Measurements from ENCODE around the gene TMEM150B.
A peak's percentile ranks its signal among the peaks of the same experiment; 100 is the strongest.

The TMEM150B gene

GRCh38 chr19:55277494-55277893 is 47.6 kb downstream of the TMEM150B start:
- Histone ChIP-seq H3K27me3 (replicated peaks; ENCODE audit: control insufficient read depth, insufficient read depth, low read length) (no peaks in the 10 kb centered on the region), H3K4me3 (replicated peaks; ENCODE audit: low read depth, low read length) (no peak overlapping the region), H3K36me3 (ENCODE audit: control insufficient read depth, insufficient read depth, low read length) (peaks cover 2% of the 10 kb centered on the region)
- DNase-seq (ENCODE audit: extremely low read depth, insufficient read length), result no peak
- TF ChIP-seq, protein P1, sequence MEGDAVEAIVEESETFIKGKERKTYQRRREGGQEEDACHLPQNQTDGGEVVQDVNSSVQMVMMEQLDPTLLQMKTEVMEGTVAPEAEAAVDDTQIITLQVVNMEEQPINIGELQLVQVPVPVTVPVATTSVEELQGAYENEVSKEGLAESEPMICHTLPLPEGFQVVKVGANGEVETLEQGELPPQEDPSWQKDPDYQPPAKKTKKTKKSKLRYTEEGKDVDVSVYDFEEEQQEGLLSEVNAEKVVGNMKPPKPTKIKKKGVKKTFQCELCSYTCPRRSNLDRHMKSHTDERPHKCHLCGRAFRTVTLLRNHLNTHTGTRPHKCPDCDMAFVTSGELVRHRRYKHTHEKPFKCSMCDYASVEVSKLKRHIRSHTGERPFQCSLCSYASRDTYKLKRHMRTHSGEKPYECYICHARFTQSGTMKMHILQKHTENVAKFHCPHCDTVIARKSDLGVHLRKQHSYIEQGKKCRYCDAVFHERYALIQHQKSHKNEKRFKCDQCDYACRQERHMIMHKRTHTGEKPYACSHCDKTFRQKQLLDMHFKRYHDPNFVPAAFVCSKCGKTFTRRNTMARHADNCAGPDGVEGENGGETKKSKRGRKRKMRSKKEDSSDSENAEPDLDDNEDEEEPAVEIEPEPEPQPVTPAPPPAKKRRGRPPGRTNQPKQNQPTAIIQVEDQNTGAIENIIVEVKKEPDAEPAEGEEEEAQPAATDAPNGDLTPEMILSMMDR (IDR thresholded peaks at IDR 0.05; ENCODE audit: insufficient read depth, low read length, poor library complexity, severe bottlenecking), result no peak

GRCh38 chr19:55276720-55277430 is 48.3 kb downstream of the TMEM150B start:
- DNase-seq (ENCODE audit: extremely low read depth, insufficient read length), result peak; percentile 46
- H3K4me3 ChIP-seq (replicated peaks; ENCODE audit: low read depth, low read length), result peak overlapping the region; percentile 15; the same call in 1 of the 2 replicates
- TF ChIP-seq, protein P1 (IDR thresholded peaks at IDR 0.05; ENCODE audit: insufficient read depth, low read length, poor library complexity, severe bottlenecking), result no peak
- no peaks in the 10 kb centered on the region for H3K27me3 ChIP-seq (replicated peaks; ENCODE audit: control insufficient read depth, insufficient read depth, low read length)
- H3K36me3 ChIP-seq (ENCODE audit: control insufficient read depth, insufficient read depth, low read length), result peaks cover 2% of the 10 kb centered on the region

DNA sequence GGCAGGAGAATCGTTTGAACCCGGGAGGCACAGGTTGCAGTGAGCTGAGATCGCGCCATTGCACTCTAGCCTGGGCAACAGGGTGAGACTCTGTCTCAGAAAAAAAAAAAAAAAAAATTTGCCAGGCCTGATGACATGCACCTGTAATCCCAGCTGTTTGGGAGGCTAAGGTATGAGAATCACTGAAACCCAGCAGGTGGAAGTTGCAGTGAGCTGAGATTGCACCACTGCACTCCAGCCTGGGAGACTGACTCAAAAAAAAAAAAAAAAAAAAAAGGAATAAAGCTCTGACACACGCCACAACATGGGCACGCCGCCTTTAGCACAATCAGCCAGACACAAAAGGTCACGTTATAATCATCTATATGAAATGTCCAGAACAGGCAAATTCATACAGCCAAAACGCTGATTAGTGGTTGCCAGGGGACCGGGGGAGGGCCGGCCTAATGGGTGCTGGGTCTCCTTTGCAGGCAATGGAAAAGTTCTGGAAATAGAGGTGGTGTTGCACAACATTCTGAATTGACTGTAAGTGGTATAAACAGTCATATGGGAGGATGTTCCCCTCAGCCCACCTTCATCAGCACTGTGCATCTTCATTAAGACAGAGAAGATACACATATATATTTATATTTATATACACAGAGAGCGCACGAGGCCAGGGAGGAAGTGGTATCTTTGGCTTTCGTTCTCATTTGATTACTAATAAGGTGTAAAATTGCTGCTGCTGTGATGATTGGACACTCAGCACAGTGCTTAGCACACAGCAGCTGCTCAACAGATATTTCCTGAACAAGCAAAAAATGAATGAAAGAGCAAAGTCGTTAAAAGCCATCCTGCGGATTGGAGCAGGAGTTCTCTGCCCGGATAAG is 49.1 kb downstream of the TMEM150B start:
- peak overlapping the region; percentile 15; the same call in 1 of the 2 replicates for H3K4me3 ChIP-seq (replicated peaks; ENCODE audit: low read depth, low read length)
- peak; percentile 42 for DNase-seq (ENCODE audit: extremely low read depth, insufficient read length)
- no peaks in the 10 kb centered on the region for H3K27me3 ChIP-seq (replicated peaks; ENCODE audit: control insufficient read depth, insufficient read depth, low read length)
- TF ChIP-seq, protein P1 (IDR thresholded peaks at IDR 0.05; ENCODE audit: insufficient read depth, low read length, poor library complexity, severe bottlenecking), result no peak
- peaks cover 2% of the 10 kb centered on the region for H3K36me3 ChIP-seq (ENCODE audit: control insufficient read depth, insufficient read depth, low read length)

DNA sequence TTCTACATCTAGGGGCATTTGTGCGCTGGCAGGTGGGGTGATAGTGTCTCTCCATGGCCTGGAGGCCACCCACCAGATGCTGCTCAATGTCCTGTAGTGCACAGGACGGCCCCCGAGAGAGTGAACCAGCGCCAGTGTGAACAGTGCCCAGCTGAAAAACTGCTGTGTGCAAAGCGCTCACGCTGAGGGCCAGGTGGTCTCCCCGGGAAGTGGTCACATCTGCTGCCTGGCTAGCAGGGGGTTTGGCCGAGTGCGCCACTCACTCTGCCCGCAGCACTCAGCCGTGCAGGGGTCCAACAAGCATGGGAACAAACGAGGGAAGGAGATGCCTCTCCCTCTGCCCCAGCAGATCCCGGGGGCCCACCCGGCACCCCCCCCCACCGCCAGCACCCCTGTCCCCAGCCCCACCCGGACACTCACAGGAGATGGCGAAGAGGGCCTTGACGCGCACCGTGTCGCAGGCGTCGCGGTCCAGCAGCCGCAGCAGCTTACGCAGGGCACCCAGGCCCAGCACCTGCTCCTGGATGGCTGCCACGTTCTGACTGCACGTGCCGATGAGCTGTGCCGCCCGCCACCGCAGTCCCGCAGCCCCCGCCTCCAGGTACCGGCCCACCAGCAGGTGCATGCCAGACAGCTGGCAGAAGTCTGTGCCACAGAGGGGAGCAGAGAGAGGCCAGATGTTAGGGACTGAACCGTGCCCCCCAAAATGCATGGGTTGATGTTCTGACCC is 51.0 kb downstream of the TMEM150B start:
- no peak for DNase-seq (ENCODE audit: extremely low read depth, insufficient read length)
- Histone ChIP-seq H3K27me3 (replicated peaks; ENCODE audit: control insufficient read depth, insufficient read depth, low read length) (no peaks in the 10 kb centered on the region), H3K36me3 (ENCODE audit: control insufficient read depth, insufficient read depth, low read length) (peaks cover 2% of the 10 kb centered on the region), H3K4me3 (replicated peaks; ENCODE audit: low read depth, low read length) (no peak overlapping the region)
- TF ChIP-seq, protein P1 (IDR thresholded peaks at IDR 0.05; ENCODE audit: insufficient read depth, low read length, poor library complexity, severe bottlenecking), result no peak

- DNase-seq (ENCODE audit: extremely low read depth, insufficient read length), result no peak
- H3K36me3 ChIP-seq (ENCODE audit: control insufficient read depth, insufficient read depth, low read length), result peaks cover 2% of the 10 kb centered on the region
- TF ChIP-seq, protein P1 (IDR thresholded peaks at IDR 0.05; ENCODE audit: insufficient read depth, low read length, poor library complexity, severe bottlenecking), result no peak
- no peak overlapping the region for H3K4me3 ChIP-seq (replicated peaks; ENCODE audit: low read depth, low read length)
- no peaks in the 10 kb centered on the region for H3K27me3 ChIP-seq (replicated peaks; ENCODE audit: control insufficient read depth, insufficient read depth, low read length)
Observed at GRCh38 chr19:55272142-55272541, 53.0 kb downstream of the TMEM150B start.
